Measurements from ENCODE around the gene GABBR1.
A peak's percentile ranks its signal among the peaks of the same experiment; 100 is the strongest.

- TF ChIP-seq CTCF (IDR thresholded peaks at IDR 0.05) = peak; percentile 58 to 78 (median 59)
- no peak for TF ChIP-seq EP300 (IDR thresholded peaks at IDR 0.05)
- TF ChIP-seq POLR2A (IDR thresholded peaks at IDR 0.05; ENCODE audit: low read depth) = no peak
- TF ChIP-seq POLR2AphosphoS5 (IDR thresholded peaks at IDR 0.05) = peak; percentile 57 to 75
Observed at GRCh38 chr6:29628419-29629281, 4.3 kb downstream of the GABBR1 start.

Data from esophagus muscularis mucosa (tissue), 4 donors.